GM12873 (cell line): ENCODE data around the gene SLC35E3.

ENCODE experiments used
- TF ChIP-seq, protein P1 (sequence below): IDR thresholded peaks from 2 replicates; pipeline ENCODE4 v1.5.1; 2012; ENCODE audit warnings: low read depth, mild to moderate bottlenecking, moderate library complexity, low read length, control low read depth; ENCODE audit not compliant: insufficient read depth; ENCODE audit errors: missing control alignments

SLC35E3 gene

DNA sequence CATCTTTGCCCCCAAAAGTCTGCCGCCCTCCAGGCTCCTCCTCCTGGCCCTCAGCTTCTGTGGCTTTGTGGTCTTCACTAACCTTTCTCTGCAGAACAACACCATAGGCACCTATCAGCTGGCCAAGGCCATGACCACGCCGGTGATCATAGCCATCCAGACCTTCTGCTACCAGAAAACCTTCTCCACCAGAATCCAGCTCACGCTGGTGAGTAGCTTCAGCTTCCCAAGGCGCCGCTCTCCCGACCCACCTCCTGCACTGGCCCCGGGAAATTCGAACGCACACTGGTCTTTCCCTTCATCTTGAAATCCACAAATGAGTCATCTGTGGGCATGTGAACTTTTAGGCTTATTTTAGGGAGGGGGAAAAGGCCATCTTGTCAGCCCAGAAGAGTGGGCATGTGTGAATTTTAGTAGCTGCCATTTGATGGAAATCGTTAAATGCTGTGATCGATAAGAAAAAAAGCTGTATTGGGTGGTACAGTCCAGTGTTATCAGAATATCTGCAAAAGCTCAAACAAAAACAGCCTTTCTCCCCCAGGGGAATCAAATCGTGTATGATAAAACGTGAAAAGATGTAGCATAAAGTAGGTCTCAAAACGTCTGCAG is 700 bp downstream of the SLC35E3 start:
- TF ChIP-seq, protein P1, sequence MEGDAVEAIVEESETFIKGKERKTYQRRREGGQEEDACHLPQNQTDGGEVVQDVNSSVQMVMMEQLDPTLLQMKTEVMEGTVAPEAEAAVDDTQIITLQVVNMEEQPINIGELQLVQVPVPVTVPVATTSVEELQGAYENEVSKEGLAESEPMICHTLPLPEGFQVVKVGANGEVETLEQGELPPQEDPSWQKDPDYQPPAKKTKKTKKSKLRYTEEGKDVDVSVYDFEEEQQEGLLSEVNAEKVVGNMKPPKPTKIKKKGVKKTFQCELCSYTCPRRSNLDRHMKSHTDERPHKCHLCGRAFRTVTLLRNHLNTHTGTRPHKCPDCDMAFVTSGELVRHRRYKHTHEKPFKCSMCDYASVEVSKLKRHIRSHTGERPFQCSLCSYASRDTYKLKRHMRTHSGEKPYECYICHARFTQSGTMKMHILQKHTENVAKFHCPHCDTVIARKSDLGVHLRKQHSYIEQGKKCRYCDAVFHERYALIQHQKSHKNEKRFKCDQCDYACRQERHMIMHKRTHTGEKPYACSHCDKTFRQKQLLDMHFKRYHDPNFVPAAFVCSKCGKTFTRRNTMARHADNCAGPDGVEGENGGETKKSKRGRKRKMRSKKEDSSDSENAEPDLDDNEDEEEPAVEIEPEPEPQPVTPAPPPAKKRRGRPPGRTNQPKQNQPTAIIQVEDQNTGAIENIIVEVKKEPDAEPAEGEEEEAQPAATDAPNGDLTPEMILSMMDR, result no peak

DNA sequence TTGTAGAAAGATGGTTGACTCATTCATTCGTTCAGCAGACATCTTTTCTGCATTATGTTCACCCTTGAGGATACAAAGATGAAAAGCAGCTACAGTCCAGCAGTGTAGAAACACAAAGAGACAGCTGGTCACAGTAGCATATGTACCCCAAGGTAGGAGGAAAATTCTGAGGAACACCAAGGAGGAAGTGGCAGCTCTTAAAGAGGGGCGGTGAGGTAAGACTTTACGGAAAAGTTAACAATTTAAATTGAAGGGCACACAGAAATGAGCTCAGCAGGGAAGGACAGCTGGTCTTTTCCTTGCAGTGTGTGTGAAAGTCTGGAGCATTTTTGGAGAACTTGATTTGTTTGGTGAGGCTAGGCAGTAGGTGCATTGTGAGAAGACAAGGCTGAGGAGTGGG is 3.5 kb downstream of the SLC35E3 start:
- TF ChIP-seq, protein P1, result no peak

DNA sequence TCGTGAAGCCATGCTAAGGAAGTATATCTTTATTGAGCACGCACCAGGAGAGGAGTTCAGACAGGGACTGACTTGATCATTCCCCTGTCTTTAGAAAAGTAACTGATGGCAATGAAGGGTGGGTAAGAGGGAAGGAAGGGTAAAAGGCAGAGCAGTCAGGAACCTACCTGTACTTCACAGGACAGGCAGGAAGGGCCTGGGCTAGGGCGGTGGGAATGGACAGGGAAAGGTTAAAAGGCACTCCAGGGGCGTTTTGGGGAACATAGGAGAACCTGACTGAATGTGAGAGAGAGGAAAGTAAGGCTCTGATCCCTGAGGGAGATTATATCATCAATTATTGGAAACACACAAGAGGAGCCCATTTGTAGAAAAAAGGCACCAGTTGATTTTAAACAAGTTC is 3.9 kb downstream of the SLC35E3 start:
- TF ChIP-seq, protein P1, result no peak

DNA sequence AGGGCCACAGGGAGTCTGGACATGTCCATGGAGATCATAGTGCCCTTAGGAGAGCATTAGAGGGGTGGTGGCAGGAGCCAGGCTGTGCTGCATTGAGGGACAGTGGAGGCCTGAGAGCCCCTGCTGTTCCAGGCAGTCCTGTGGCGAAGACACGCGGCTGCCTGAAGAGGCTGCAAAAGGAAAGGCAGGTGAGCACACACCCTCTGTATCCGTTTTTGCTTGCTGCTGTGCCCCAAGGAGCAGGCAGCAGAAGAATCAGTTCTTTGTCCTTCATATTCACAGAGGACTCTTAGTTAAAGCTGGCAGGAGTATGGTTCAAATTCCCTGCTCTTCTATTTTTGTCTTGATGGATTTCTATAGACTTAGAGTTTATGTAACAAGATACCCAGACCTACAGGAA is 4.5 kb downstream of the SLC35E3 start:
- TF ChIP-seq, protein P1, result no peak

DNA sequence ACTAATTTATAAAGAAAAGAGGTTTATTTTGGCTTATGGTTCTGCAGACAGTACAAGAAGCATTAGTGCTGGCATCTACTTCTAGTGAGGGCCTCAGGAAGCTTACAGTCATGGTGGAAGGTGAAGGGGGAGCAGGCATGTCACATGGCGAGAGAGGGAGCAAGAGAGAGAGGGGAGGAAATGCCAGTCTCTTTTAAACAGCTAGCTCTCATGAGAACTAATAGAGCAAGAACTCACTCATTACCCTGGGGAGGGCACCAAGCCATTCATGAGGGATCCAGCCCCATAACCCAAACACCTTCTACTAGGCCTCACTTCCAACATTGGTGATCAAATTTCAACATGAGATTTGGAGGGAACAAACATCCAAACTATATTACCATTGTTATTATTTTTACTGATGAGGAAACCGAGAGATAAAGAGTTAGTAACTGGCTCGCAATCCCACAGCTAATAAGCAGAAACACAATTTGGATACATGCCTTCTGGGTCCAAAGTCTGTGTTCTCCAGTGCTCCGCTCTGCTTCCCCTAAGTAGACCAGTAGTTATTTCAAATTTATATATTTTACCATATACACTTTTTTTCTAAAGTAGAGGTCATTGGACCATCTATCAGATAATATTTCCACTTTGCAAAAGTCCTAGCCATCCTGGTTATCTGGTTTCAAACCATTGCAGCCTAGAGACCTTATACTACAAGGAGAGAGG is 9.7 kb downstream of the SLC35E3 start:
- TF ChIP-seq, protein P1, result no peak

DNA sequence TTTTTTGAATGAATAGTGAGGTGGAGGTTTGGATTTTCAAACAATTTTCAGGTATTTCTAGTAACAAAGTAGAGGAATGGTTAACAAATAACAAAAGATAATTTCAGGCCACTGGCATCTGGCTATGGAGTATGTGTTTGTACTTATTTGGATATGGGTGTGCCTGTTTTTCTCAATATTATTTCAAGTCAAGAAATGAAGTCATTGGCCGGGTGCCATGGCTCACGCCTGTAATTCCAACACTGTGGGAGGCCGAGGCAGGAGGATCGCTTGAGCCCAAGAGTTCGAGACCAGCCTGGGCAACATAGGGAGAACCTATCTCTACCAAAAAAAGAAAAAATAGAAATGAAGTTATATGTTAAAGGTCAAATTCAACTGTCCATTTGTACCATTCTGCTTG is 13.9 kb downstream of the SLC35E3 start:
- TF ChIP-seq, protein P1, result no peak

DNA sequence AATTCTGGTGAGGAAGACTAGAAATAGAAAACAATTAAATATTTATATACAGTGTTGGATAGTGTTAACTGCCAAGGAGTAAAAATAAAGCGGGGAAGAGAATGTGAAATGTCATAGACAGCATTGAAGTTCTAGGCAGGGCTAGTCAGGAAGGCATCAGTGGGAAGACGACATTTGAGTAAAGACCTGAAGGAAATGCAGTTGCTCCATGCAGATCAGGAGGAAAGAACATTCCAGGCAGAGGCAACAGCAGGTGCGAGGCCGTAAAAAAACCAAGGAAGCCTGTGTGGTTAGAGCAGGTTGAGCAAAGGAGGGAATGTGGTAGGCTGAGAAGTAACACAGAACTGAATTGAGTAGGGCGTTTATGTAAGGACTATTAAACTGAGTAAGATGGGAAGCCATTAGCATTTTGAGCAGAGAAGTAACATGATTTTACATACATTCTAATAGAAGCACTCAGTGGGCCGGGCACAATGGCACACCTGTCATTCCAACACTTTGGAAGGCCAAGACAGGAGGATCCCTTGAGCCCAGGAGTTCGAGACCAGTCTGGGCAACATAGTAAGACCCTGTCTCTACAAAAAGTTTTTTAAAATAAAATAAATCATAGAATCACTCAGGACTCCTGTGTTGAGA is 14.9 kb downstream of the SLC35E3 start:
- TF ChIP-seq, protein P1, result no peak
